ENCODE results near the gene GJB1. TPM values are rescaled to one million over a fixed set of nuclear protein-coding genes. Genes with fewer than 3 reads are reported as not detected.

The GJB1 gene
- total RNA-seq, 1 experiment from 2014 or later: not detected

DNA sequence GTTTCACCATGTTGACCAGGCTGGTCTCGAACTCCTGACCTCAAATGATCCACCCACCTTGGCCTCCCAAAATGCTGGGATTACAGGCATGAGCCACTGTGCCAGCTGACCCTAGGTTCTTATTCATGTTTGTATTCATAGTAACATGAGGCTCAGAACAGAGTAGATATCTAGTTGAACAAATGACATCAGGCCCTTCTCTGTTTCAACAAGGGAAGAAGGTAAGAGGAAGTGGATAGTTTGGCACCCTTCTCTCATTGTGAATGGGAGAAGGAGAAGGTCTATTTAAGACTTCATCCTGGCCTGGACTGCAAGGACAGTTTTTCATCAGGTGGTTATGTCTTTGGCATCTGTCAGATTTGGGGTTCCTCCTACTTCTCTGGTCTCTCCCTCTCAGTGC lies 13.8 kb downstream of the GJB1 start:
- no peak overlapping the region for H4K91ac ChIP-seq (ENCODE audit: insufficient read length, low read depth, low read length)
- no peak overlapping the region for H3K14ac ChIP-seq (ENCODE audit: insufficient read depth, low read length)
- no peak overlapping the region for H2AK5ac ChIP-seq (ENCODE audit: insufficient read length, low read length)
- H3K9me3 ChIP-seq (ENCODE audit: control insufficient read depth, low read depth, low read length): peaks cover 33% of the 10 kb centered on the region
- H3K79me1 ChIP-seq (ENCODE audit: insufficient read depth, low read depth, low read length, poor library complexity, severe bottlenecking): no peaks in the 10 kb centered on the region
- no peaks in the 10 kb centered on the region for H4K20me1 ChIP-seq (ENCODE audit: control insufficient read depth, insufficient read depth, insufficient read length)
- no peak overlapping the region for H2BK5ac ChIP-seq (ENCODE audit: insufficient read length, low read length)
- H2BK15ac ChIP-seq (ENCODE audit: low read depth, low read length): no peak overlapping the region
- H3K36me3 Mint-ChIP-seq (ENCODE audit: insufficient read depth in 1 of 3, low read depth in 3 of 3): peaks cover 21 to 28% (median 28%) of the 10 kb centered on the region in 3 experiments
- TF ChIP-seq, protein P1, sequence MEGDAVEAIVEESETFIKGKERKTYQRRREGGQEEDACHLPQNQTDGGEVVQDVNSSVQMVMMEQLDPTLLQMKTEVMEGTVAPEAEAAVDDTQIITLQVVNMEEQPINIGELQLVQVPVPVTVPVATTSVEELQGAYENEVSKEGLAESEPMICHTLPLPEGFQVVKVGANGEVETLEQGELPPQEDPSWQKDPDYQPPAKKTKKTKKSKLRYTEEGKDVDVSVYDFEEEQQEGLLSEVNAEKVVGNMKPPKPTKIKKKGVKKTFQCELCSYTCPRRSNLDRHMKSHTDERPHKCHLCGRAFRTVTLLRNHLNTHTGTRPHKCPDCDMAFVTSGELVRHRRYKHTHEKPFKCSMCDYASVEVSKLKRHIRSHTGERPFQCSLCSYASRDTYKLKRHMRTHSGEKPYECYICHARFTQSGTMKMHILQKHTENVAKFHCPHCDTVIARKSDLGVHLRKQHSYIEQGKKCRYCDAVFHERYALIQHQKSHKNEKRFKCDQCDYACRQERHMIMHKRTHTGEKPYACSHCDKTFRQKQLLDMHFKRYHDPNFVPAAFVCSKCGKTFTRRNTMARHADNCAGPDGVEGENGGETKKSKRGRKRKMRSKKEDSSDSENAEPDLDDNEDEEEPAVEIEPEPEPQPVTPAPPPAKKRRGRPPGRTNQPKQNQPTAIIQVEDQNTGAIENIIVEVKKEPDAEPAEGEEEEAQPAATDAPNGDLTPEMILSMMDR (conservative IDR thresholded peaks at IDR 0.05): no peak
- no peak for DNase-seq
- H3K27me3 ChIP-seq (ENCODE audit: insufficient read depth, low read length): no peaks in the 10 kb centered on the region
- H2BK20ac ChIP-seq (ENCODE audit: low read depth, low read length, poor library complexity, severe bottlenecking): no peak overlapping the region
- no peak overlapping the region for H3K23ac ChIP-seq (ENCODE audit: insufficient read length, low read depth, low read length)
- no peak overlapping the region for H3K4me2 ChIP-seq (ENCODE audit: insufficient read depth, insufficient read length, low read length)
- no peak overlapping the region for H2BK120ac ChIP-seq (ENCODE audit: low read depth, low read length, poor library complexity, severe bottlenecking)
- H4K5ac ChIP-seq (ENCODE audit: insufficient read length, low read depth, low read length): no peak overlapping the region
- no peak overlapping the region for H3K56ac ChIP-seq (ENCODE audit: insufficient read length, low read depth, low read length)
- H3K9me3 Mint-ChIP-seq: peaks cover 65 to 72% of the 10 kb centered on the region in 2 experiments
- no peak overlapping the region for H3T11ph ChIP-seq (ENCODE audit: low read length)
- no peak overlapping the region for H2AFZ ChIP-seq (ENCODE audit: low read length)
- H3K9ac ChIP-seq (ENCODE audit: extremely low read depth, insufficient read length, low read length): no peak overlapping the region
- no CpG with 5 or more reads among the region's 1 CpG for WGBS (ENCODE audit: extremely low coverage, insufficient read length, low lambda C conversion rate)
- no peaks in the 10 kb centered on the region for H3K27me3 Mint-ChIP-seq (ENCODE audit: low read depth)
- H4K8ac ChIP-seq (replicated peaks; ENCODE audit: insufficient read length, low read depth, low read length): no peak overlapping the region
- H3K4me3 Mint-ChIP-seq: no peak overlapping the region
- no peaks in the 10 kb centered on the region for H3K79me2 ChIP-seq (ENCODE audit: insufficient read depth, low read length)
- H3K18ac ChIP-seq (ENCODE audit: insufficient read length, low read depth, low read length): no peak overlapping the region
- no peaks in the 10 kb centered on the region for H3K4me1 ChIP-seq (ENCODE audit: insufficient read depth, low read length)
- no peak overlapping the region for H3K27ac ChIP-seq (ENCODE audit: insufficient read length, low read depth, low read length)
- H3K27ac Mint-ChIP-seq: no peak overlapping the region
- no peak overlapping the region for H3K4ac ChIP-seq (ENCODE audit: low read depth, low read length)
- peaks cover 6 to 8% of the 10 kb centered on the region in 2 experiments; a peak in 3 of 4 replicates for H3K4me1 Mint-ChIP-seq
- H2BK12ac ChIP-seq (ENCODE audit: insufficient read length, low read depth, low read length): no peak overlapping the region
- H3K23me2 ChIP-seq (ENCODE audit: insufficient read length, low read depth, low read length, poor library complexity, severe bottlenecking): no peaks in the 10 kb centered on the region

Measured in H9 (cell line).